Measurements from ENCODE around the gene POMGNT2. TPM values are rescaled to one million over a fixed set of nuclear protein-coding genes. Genes with fewer than 3 reads are reported as not detected.

The POMGNT2 gene
- total RNA-seq, 1 donor from 2014 or later, result 13.0 TPM

GRCh38 chr3:43123895-43124294, 18.0 kb upstream of the POMGNT2 start:
- Mint-ChIP-seq H3K9me3 (ENCODE audit: unreplicated experiment) (peaks cover 5% of the 10 kb centered on the region), H3K4me3 (ENCODE audit: unreplicated experiment) (no peak overlapping the region), H3K27me3 (ENCODE audit: low read depth, unreplicated experiment) (peaks cover 4% of the 10 kb centered on the region), H3K36me3 (ENCODE audit: low read depth, unreplicated experiment) (no peaks in the 10 kb centered on the region), H3K27ac (ENCODE audit: unreplicated experiment) (no peak overlapping the region), H3K4me1 (ENCODE audit: low read depth, unreplicated experiment) (no peaks in the 10 kb centered on the region)
- Histone ChIP-seq H3K4me1 (ENCODE audit: insufficient read depth, low read length) (no peaks in the 10 kb centered on the region), H3K27me3 (ENCODE audit: insufficient read depth, low read length) (no peaks in the 10 kb centered on the region), H3K27ac (ENCODE audit: low read depth, low read length) (no peak overlapping the region), H3K9ac (ENCODE audit: low read length) (no peak overlapping the region), H3K4me2 (ENCODE audit: low read length) (no peak overlapping the region), H4K20me1 (ENCODE audit: insufficient read depth, low read length) (no peaks in the 10 kb centered on the region), H3K9me3 (ENCODE audit: insufficient read depth, low read depth, low read length) (no peaks in the 10 kb centered on the region), H3K79me2 (ENCODE audit: insufficient read depth, low read length) (no peaks in the 10 kb centered on the region), H3K36me3 (ENCODE audit: insufficient read depth, low read length) (no peaks in the 10 kb centered on the region), H3K4me3 (ENCODE audit: insufficient read depth, low read depth, low read length) (no peak overlapping the region), H2AFZ (ENCODE audit: low read depth, low read length) (no peak overlapping the region)
- TF ChIP-seq EZH2 (IDR thresholded peaks at IDR 0.05; ENCODE audit: insufficient read depth, low read length), result no peak
- TF ChIP-seq CTCF (IDR thresholded peaks at IDR 0.05; ENCODE audit: insufficient read depth, low read depth, low read length), result no peak
- DNase-seq (ENCODE audit: low read depth) (no peak), FAIRE-seq (no peak)

GRCh38 chr3:43120937-43121336, 15.1 kb upstream of the POMGNT2 start:
- H3K4me3 Mint-ChIP-seq (ENCODE audit: unreplicated experiment), result no peak overlapping the region
- H3K4me1 Mint-ChIP-seq (ENCODE audit: low read depth, unreplicated experiment), result no peaks in the 10 kb centered on the region
- H3K9me3 Mint-ChIP-seq (ENCODE audit: unreplicated experiment), result peaks cover 5% of the 10 kb centered on the region
- DNase-seq (ENCODE audit: low read depth) (no peak), FAIRE-seq (no peak)
- peaks cover 17% of the 10 kb centered on the region for H3K27me3 Mint-ChIP-seq (ENCODE audit: low read depth, unreplicated experiment)
- Histone ChIP-seq H3K36me3 (ENCODE audit: insufficient read depth, low read length) (no peaks in the 10 kb centered on the region), H3K9me3 (ENCODE audit: insufficient read depth, low read depth, low read length) (no peaks in the 10 kb centered on the region), H3K9ac (ENCODE audit: low read length) (no peak overlapping the region), H3K79me2 (ENCODE audit: insufficient read depth, low read length) (no peaks in the 10 kb centered on the region), H3K4me3 (ENCODE audit: insufficient read depth, low read depth, low read length) (no peak overlapping the region), H3K27me3 (ENCODE audit: insufficient read depth, low read length) (no peaks in the 10 kb centered on the region), H3K4me2 (ENCODE audit: low read length) (no peak overlapping the region), H2AFZ (ENCODE audit: low read depth, low read length) (no peak overlapping the region), H3K4me1 (ENCODE audit: insufficient read depth, low read length) (no peaks in the 10 kb centered on the region), H4K20me1 (ENCODE audit: insufficient read depth, low read length) (no peaks in the 10 kb centered on the region), H3K27ac (ENCODE audit: low read depth, low read length) (no peak overlapping the region)
- no peak for TF ChIP-seq CTCF (IDR thresholded peaks at IDR 0.05; ENCODE audit: insufficient read depth, low read depth, low read length)
- TF ChIP-seq EZH2 (IDR thresholded peaks at IDR 0.05; ENCODE audit: insufficient read depth, low read length), result no peak
- no peaks in the 10 kb centered on the region for H3K36me3 Mint-ChIP-seq (ENCODE audit: low read depth, unreplicated experiment)
- H3K27ac Mint-ChIP-seq (ENCODE audit: unreplicated experiment), result no peak overlapping the region

GRCh38 chr3:43117257-43117656, 11.4 kb upstream of the POMGNT2 start:
- Mint-ChIP-seq H3K4me3 (ENCODE audit: unreplicated experiment) (no peak overlapping the region), H3K27me3 (ENCODE audit: low read depth, unreplicated experiment) (peaks cover 32% of the 10 kb centered on the region), H3K4me1 (ENCODE audit: low read depth, unreplicated experiment) (no peaks in the 10 kb centered on the region), H3K36me3 (ENCODE audit: low read depth, unreplicated experiment) (no peaks in the 10 kb centered on the region), H3K9me3 (ENCODE audit: unreplicated experiment) (peaks cover 2% of the 10 kb centered on the region), H3K27ac (ENCODE audit: unreplicated experiment) (no peak overlapping the region)
- FAIRE-seq (no peak), DNase-seq (ENCODE audit: low read depth) (no peak)
- TF ChIP-seq CTCF (IDR thresholded peaks at IDR 0.05; ENCODE audit: insufficient read depth, low read depth, low read length), result no peak
- TF ChIP-seq EZH2 (IDR thresholded peaks at IDR 0.05; ENCODE audit: insufficient read depth, low read length), result no peak
- Histone ChIP-seq H3K4me1 (ENCODE audit: insufficient read depth, low read length) (no peaks in the 10 kb centered on the region), H3K27me3 (ENCODE audit: insufficient read depth, low read length) (peaks cover 3% of the 10 kb centered on the region), H3K79me2 (ENCODE audit: insufficient read depth, low read length) (no peaks in the 10 kb centered on the region), H3K27ac (ENCODE audit: low read depth, low read length) (no peak overlapping the region), H4K20me1 (ENCODE audit: insufficient read depth, low read length) (no peaks in the 10 kb centered on the region), H3K4me3 (ENCODE audit: insufficient read depth, low read depth, low read length) (no peak overlapping the region), H3K36me3 (ENCODE audit: insufficient read depth, low read length) (no peaks in the 10 kb centered on the region), H2AFZ (ENCODE audit: low read depth, low read length) (no peak overlapping the region), H3K4me2 (ENCODE audit: low read length) (no peak overlapping the region), H3K9me3 (ENCODE audit: insufficient read depth, low read depth, low read length) (no peaks in the 10 kb centered on the region), H3K9ac (ENCODE audit: low read length) (no peak overlapping the region)

Measured in astrocyte (in vitro differentiated cells and primary cell).